Activated T-cell treated with anti-CD3 and anti-CD28 coated beads, Interleukin-2, amount 50 U/mL, for 48 hours (primary cell): Measurements from ENCODE around the gene PODN.

Experiments used
- DNase-seq, 2 experiments: peaks; one replicate each; pipeline ENCODE4 v3.0.0-alpha.2; 2020

The PODN gene, protein sequence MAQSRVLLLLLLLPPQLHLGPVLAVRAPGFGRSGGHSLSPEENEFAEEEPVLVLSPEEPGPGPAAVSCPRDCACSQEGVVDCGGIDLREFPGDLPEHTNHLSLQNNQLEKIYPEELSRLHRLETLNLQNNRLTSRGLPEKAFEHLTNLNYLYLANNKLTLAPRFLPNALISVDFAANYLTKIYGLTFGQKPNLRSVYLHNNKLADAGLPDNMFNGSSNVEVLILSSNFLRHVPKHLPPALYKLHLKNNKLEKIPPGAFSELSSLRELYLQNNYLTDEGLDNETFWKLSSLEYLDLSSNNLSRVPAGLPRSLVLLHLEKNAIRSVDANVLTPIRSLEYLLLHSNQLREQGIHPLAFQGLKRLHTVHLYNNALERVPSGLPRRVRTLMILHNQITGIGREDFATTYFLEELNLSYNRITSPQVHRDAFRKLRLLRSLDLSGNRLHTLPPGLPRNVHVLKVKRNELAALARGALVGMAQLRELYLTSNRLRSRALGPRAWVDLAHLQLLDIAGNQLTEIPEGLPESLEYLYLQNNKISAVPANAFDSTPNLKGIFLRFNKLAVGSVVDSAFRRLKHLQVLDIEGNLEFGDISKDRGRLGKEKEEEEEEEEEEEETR

DNA sequence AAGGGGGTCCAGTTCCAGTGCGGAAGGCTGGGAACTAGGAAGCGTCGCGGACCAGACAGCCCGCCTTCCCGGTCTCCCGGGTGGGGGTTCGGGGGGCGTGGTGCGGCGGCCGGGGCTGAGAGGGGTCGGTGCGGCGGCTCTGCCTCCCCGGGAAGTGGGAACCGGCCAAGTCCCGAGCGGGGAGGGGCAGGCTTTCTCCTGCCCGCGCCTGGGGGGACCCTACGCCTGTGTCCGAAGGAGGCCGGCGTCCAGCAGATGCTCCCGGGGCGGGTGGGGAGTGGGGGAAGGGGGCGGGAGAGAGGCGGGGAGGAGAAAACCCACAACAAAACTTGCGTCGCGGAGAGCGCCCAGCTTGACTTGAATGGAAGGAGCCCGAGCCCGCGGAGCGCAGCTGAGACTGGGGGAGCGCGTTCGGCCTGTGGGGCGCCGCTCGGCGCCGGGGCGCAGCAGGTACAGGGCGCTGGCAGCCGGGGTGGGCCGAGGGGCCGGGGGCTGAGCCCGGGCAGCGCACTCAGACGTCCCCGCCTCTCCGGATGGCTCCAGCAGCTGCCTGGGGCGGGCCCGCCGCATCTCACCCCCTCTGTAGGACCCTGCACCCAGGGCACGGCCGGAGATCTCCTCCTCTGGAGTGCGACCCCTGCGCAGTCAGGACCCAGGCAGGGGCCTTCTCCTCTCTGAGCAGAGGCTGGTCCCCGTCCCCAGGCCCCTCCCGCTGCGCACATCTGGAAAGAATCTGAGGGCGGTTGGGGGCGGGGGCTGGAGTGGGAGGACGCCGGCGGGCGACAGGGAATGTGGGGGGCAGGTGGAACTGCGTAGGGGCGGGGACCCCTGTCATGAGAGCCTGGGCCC is at the start of gene PODN:
PODN (plus strand) TSS at position 355 of the 849 bp plus-strand sequence. CDS start 7,643 bp downstream, outside the sequence.
- DNase-seq = no peak

DNA sequence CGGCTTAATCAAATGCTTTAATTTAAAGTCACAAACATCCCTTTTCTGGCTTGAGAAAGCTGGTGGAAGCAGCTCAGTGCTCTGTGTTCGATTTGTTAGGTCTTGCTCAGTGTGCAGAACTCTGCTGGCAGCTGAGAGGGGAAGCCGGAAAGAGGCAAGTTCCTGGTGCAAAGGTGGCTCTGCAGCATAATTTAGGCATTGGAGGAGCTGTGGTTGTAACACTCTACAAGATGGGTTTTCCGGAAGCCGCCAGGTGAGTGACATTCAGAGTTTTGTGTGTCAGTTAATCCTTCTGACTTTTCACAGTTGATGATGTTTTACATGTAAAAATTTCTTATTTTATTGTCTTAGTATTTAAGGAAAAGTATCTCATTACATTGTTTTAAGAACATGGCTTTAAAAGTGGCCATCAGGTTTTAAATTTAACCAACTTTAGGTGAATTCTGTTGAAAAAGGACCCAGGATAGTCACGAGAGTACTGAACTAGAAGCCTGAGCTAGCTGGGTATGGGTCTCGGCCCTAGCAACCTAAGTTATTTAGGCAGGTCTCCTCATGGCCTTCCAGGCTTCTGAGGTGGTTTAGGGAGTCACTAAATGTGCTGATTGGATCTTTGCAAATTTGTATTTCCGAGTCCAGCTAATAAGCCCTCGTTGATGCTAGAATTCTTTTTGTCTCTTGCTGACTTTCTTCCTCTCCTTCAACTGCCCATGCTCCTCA is 47.1 kb upstream of the PODN start:
- DNase-seq = peak; percentile 68 to 76

- no peak for DNase-seq
Measured at GRCh38 chr1:53015508-53015860, 46.5 kb upstream of the PODN start.

DNA sequence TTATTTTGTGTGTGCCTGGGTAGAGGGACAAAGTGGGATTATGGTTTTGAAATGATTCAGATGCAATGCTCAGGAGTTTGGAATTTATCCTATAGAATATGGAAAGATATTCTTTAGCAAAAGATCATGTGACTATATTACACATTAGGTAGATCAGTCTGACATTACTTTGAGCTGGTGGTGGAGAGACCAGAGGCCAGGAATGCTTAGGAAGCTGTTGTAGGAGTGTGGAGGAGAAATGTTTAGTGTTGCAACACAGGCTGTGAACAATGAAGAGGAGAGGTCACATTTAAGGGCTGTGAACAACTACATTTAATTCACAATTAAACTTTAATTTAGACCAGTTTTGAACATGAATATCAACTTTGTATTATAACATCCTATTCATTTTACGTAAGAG is 45.3 kb upstream of the PODN start:
- no peak for DNase-seq

- DNase-seq = no peak
Measured at GRCh38 chr1:53020588-53020987, 41.4 kb upstream of the PODN start.

DNA sequence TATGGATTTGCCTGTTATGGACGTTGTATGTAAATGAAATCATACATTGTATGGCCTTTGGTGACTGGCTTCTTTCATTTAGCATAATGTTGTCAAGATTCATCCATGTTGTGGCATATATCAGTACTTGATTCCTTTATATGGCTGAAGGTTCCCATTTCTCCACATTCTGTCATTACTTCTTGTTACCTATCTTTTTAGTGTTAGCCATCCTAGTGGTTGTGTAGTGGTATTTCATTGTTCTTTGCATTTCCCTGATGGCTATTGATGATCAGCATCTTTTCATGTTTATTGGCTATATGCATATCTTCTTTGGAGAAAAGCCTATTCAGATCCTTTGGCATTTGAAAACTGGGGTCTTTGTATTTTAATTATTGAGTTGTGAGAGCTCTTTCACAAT is 39.8 kb upstream of the PODN start:
- DNase-seq = no peak

GRCh38 chr1:53023546-53023945 is 38.5 kb upstream of the PODN start:
- no peak for DNase-seq

GRCh38 chr1:53024117-53024516 is 37.9 kb upstream of the PODN start:
- DNase-seq = no peak

DNA sequence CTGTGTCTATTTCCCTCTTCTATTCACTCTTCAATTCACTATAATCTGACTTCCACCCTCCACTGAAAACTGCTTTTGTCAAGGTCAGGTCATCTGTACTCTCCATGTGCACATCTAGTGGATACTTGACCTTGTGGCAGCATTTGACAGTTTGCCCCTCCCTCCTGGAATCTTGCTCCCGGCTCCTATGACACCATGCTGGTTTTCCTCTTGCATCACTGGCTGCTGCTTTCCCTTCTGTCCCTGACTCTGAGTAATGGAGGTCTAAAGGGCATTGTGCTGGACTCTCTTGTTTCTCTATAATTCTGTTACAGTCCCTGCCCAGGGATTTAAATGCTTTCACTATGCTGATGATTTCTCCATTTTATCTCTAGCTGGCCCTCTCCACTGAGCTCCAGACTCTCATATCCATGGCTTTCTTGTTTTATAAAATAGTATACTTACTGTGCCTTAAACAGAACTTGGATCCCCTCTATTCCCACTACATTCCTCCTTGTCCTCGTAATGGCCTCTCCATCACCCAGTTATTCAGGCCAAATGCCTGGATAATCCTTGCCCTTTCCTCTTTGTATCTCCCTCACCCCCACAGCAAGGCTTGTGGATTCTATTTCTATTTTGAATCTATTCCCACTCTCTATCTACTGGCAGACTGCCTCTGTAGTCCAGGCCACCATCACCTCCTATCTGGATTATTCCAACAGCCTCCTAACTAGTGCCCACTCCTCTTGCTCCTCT is 36.8 kb upstream of the PODN start:
- DNase-seq = no peak

DNA sequence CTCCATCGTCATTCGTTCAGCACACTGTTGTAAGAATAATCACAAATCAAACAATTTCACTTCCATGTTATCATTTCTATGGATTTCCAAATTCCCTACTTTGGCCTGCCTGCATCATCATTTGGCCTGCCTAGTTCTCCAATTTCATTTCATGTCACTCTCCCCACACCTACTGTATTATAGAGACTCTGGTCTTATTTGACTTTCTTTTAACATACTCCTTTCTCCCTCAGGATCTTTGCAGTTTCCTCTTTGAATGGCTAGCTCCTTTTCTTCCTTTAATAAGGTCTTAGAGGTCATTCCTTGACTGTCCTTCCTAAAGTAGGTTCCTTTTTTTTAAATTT is 36.3 kb upstream of the PODN start:
- no peak for DNase-seq

DNA sequence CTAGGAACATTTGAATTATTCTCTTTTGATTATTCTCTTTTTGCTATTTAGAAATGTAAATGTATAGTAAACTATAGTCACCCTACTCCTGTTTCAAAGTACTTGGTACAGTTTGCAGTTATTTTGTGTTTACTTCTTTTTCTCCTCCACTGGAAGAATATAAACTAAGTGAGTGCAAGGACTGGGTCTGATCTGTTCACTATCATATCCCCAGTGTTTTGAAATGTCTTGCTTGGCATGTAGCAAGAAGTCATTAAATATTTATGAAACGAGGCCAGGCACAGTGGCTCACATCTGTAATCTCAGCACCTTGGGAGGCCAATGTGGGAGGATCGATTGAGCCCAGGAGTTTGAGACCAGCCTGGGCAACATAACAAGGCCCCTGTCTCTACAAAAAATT is 35.8 kb upstream of the PODN start:
- no peak for DNase-seq

GRCh38 chr1:53031732-53032131 is 30.3 kb upstream of the PODN start:
- no peak for DNase-seq

GRCh38 chr1:53037159-53037558 is 24.9 kb upstream of the PODN start:
- DNase-seq = no peak

DNA sequence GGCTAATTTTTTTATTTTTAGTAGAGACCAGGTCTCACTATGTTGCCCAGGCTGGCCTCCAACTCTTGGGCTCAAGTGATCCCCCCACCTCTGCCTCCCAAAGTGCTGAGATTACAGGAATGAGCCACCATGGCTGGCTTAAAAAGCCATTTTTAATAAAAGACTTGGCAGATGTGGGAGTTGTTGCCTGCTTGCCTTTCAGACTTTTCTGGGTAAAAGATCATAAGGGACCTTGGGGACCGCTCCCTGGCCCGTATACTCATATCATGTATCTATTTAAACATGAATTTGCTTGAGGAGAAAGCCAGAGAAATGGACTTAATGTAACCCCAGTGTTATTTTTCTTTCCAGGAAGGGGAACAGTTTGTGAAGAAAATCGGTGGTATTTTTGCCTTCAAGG is 23.4 kb upstream of the PODN start:
- DNase-seq = no peak

DNA sequence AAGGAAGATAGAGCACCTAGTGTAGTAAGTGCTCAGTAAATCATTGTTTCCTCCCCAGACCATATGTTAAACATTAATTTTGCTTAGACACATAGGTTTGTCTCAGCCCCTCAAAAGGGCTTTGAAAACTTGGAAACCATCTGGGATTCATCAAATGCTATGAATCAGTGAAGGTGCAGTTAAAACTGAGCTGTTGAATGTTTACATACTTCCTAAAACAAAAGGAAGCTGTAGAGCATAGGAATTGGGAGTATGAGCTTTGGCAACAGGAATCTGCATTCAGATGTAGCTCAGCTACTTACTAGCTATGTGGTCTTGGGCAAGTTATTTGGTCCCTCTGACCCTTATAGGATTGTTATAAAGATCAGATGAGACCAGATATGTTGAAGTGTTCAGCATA is 18.7 kb upstream of the PODN start:
- no peak for DNase-seq

GRCh38 chr1:53044926-53045325 is 17.1 kb upstream of the PODN start:
- no peak for DNase-seq

- no peak for DNase-seq
Measured at GRCh38 chr1:53046930-53047329, 15.1 kb upstream of the PODN start.

DNA sequence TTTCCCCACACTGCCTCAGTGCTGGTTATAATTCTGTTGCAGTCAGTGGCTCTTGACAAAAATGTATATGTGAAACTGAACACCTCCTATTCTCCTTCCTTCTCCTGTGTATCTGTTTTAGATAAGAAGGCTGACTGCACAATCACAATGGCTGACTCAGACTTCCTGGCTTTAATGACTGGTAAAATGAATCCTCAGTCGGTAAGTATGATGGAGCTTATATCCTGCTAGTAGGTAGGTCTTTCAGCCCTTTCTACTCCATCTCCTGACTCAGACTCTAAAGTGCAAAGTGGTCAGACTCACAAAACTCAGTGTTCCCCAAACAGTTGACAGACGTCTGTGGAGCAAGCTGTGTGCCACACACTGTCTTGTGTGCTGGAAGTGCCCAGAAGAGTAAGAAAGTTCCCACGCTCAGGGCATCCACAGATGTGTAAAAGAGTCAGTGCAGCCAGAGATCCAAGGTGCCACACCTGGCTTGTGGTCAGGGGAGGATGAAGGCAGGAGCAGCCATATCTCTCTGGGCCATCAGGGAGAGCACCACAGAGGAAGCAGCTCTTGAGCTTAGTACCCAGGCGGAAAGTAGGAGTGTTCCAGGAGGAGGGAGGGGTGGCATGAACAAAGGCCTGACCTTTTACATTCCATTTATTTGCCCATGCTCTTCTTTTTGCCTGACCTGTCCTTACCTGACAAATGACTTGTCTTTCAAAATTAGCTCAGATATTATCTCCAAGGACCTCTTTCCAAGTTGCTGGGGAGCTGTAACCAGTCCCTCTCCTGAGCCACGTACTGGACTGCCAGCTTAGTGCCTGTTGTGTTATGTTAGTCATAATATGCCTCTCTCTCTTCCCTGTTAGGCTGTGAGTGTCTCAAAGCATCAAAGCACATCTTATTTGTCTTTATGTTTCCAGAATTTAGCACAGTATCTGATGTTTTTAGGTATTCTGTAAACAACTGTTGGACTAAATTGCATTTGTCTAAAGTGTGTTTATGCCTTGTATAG is 14.0 kb upstream of the PODN start:
- peak in 1 of 2 experiments; percentile 20 for DNase-seq

- no peak for DNase-seq
Measured at GRCh38 chr1:53048960-53049573, 12.9 kb upstream of the PODN start.

DNA sequence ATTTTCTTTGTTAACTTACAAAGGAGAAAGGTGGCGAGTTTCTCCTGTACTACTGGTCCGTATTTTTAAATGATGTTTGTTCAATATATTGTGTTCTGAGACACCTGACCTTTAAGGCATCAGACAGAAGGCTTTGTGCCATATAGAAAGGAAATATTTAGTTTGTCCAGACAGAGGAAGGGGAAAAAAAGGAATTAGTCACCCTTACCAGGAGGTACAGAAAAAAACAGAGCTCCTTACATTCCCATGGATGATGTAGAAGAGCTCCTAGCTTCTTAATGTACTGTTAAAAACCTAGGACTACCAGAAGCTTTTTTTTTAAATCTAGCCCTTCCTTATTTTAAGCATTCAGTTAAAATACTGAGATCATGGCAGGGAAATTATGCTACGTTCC is 12.4 kb upstream of the PODN start:
- DNase-seq = no peak

DNA sequence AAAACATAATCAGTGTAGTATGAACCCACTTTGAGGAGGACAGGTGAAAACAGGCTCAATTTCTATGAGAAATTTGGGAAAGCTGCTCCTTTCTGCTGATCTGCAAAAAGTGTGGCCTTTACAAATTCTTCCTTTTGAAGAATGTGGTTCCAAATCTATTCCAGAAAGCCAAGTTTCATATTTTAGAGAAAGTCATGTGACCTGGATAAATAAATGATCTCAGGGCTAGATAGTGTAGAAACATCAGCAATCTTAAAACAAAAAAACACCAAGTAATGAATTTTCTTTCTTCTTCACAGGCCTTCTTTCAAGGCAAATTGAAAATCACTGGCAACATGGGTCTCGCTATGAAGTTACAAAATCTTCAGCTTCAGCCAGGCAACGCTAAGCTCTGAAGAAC is 11.7 kb upstream of the PODN start:
- DNase-seq = no peak
